ENCODE measurements around the gene PTPN23.

GRCh38 chr3:47385796-47386195, 5.0 kb downstream of the PTPN23 start:
- no peak for TF ChIP-seq CTCF (IDR thresholded peaks at IDR 0.05)
- TF ChIP-seq POLR2A (IDR thresholded peaks at IDR 0.05) = no peak
- no peak for TF ChIP-seq POLR2AphosphoS5 (IDR thresholded peaks at IDR 0.05; ENCODE audit: insufficient read depth in 1 of 2, low read depth in 1 of 2)

Measured in vagina (tissue), 2 donors.